ENCODE measurements around the gene ATP1B2.
"Not testable (repeated sequence)": the region's sequence is repeated elsewhere in the genome, so short reads cannot be mapped to it uniquely, and the experiment has no call there.

Gene ATP1B2

DNA sequence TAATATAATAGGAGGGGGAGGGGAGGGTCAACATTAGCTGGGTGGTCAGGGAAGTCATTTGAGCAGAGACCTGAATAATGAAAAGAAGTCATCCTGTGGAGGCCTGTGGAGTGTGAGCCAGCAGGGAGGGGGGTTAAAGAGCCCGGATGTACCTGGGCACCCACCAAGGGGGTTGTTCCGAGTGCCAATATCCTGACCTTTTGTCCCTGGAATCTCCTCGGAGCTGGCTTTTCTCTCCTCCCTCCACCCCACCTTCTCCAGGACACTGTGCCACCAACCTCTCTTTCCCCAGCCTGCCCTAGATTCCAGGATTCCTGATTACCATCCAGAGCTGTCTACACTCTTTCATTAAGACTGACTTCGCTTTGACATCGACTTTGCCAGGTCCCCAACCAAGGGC lies 14.6 kb upstream of the ATP1B2 start:
- TF ChIP-seq, protein P1, sequence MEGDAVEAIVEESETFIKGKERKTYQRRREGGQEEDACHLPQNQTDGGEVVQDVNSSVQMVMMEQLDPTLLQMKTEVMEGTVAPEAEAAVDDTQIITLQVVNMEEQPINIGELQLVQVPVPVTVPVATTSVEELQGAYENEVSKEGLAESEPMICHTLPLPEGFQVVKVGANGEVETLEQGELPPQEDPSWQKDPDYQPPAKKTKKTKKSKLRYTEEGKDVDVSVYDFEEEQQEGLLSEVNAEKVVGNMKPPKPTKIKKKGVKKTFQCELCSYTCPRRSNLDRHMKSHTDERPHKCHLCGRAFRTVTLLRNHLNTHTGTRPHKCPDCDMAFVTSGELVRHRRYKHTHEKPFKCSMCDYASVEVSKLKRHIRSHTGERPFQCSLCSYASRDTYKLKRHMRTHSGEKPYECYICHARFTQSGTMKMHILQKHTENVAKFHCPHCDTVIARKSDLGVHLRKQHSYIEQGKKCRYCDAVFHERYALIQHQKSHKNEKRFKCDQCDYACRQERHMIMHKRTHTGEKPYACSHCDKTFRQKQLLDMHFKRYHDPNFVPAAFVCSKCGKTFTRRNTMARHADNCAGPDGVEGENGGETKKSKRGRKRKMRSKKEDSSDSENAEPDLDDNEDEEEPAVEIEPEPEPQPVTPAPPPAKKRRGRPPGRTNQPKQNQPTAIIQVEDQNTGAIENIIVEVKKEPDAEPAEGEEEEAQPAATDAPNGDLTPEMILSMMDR (IDR thresholded peaks at IDR 0.05; ENCODE audit: extremely low read depth, missing control alignments), result no peak
- DNase-seq (ENCODE audit: low spot score), result no peak

DNA sequence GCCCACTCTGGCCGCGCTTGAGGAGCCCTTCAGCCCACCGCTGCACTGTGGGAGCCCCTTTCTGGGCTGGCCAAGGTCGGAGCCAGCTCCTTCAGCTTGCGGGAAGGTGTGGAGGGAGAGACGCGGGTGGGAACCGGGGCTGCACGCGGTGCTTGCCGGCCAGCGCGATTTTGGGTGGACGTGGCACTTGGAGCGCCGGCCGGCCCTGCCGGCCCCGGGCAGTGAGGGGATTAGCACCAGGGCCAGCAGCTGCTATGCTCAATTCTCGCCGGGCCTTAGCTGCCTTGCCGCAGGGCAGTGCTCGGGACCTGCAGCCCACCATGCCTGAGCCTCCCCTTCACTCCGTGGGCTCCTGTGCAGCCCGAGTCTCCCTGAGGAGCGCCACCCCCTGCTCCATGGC lies 9.9 kb upstream of the ATP1B2 start:
- TF ChIP-seq, protein P1 (IDR thresholded peaks at IDR 0.05; ENCODE audit: extremely low read depth, missing control alignments), result no peak
- no peak for DNase-seq (ENCODE audit: low spot score)

DNA sequence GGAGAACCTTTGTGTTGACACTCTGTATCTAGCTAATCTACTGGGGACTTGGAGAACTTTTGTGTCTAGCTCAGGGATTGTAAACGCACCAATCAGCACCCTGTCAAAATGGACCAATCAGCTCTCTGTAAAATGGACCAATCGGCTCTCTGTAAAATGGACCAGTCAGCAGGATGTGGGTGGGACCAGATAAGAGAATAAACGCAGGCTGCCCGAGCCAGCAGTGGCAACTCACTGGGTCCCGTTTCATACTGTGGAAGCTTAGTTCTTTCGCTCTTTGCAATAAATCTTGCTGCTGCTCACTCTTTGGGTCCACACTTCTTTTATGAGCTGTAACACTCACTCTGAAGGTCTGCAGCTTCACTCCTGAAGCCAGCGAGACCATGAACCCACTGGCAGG lies 9.1 kb upstream of the ATP1B2 start:
- DNase-seq (ENCODE audit: low spot score), result not testable (repeated sequence)

DNA sequence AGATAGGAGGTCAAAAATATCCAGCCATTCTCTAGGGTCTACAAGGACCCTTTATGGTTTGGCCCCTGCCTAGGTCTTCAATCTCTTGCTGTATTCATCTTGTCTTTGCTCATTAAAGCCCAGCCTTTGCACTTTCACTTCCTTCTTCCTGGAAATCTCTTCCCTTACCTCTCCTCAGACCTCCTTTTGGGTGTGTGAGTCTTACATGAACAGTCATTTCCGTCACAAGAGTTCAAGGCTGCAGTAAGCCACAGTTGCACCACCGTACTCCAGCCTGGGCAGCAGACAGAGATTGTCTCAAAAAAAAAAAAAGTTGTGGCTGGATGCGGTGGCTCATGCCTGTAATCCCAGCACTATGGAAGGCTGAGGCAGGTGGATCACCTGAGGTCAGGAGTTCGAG lies 6.0 kb upstream of the ATP1B2 start:
- DNase-seq (ENCODE audit: low spot score), result no peak
- TF ChIP-seq, protein P1 (IDR thresholded peaks at IDR 0.05; ENCODE audit: extremely low read depth, missing control alignments), result no peak

DNA sequence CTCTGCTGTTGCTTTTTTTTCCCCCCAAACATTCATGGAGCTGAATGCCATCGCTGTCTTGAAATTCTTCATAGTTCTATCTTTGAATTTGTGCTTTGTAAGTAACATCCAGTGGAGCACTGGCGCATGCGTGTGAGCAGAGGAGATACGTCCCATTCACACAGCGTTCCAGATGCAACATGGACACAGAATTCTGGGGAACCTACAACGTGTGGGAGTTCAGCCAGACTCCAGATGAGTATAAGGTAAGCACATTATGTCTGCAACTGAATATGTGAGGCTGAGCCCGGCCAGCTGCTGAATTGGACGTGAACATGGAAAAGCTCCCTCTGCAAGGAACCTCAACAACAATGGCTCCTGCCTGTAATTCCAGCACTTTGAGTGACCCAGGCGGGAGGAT lies 4.3 kb upstream of the ATP1B2 start:
- DNase-seq (ENCODE audit: low spot score), result no peak

DNA sequence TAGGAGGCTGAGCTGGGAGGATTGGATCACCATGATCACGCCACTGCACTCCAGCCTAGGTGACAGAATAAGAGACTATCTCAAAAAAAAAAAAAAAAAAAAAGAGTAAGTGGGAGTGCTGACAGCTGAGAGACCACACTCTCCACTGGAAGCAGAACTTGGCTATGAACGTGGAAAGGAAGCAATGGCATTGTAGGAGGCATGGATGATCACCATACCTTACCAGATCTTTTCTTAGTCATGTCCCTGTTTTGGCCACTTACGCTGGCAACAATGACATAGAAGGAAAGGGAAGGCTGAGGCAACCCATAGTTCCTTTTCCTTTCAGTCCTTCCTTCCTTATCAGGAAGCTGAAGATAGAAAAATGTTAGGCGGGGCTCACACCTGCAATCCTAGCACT lies 3.7 kb upstream of the ATP1B2 start:
- TF ChIP-seq, protein P1 (IDR thresholded peaks at IDR 0.05; ENCODE audit: extremely low read depth, missing control alignments), result no peak
- DNase-seq (ENCODE audit: low spot score), result no peak

More for the DNA sequence above, 4.3 kb upstream of the ATP1B2 start:
- TF ChIP-seq, protein P1 (IDR thresholded peaks at IDR 0.05; ENCODE audit: extremely low read depth, missing control alignments), result no peak

DNA sequence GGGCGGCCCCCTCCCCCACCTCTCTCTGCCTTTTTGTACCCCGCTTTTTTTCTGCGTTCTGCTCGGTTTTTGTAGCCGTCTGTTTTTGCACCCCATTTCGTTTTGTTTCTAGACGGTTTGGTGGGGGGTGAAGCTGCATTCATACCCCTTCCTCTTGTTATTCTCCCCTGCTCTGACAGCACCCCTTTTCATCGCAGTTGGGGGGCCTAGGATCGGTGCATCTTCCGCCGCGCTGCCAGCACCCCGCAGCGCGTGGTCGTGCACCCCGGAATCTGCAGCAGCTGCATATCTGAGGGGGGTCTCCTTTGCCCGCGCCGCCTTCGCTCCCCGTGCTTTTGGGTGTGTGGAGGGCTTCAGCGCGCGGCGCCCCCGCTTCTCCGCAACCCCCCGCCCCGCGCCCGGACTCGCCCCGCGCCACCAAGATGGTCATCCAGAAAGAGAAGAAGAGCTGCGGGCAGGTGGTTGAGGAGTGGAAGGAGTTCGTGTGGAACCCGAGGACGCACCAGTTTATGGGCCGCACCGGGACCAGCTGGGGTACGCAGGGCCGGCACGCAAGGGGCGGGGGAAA lies 455 bp downstream of the ATP1B2 start:
- DNase-seq (ENCODE audit: low spot score), result peak; percentile 42
- TF ChIP-seq, protein P1 (IDR thresholded peaks at IDR 0.05; ENCODE audit: extremely low read depth, missing control alignments), result no peak

DNA sequence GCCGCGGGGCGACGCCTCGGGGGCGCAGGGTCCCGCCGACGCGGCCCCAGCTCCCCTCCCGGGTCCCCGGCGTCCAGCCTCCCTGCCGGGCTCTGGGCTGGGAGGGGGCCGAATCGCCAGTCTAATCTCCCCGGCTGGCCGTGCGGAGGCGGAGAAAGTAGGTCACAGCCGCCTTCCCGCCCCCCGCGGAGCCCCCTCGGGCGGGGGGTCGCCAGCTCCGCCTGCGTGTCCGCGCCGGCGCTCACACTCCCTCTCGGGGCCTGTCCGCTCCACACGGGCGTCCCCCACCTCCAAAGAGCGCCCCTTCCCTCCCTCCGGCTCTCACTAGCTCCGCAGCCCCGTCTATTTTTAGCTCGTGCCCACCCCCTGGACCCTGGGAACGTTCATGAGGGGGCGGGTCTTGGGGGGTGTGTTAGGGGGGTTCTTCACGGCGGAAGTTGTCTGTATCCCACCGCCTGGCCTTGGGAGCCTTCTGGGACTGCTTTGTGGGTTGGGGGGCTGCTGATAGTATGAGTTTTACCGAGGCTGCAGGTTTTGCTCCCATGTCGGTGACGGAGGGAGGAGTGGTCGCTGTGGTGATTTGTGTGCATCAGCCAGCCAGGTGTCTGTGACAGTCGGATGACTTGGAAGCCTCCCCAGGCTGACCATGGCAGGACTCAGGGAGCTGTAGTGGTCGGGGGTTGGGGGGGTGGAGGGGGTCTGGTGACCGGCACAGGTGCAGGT lies 1.1 kb downstream of the ATP1B2 start:
- TF ChIP-seq, protein P1 (IDR thresholded peaks at IDR 0.05; ENCODE audit: extremely low read depth, missing control alignments), result no peak
- DNase-seq (ENCODE audit: low spot score), result no peak

Measured in GM20000 (cell line).